HUDEP-2 (cell line): Measurements from ENCODE around the gene VPS11.

ENCODE experiments used
- DNase-seq, 76 experiments: peaks; one replicate each; lab custom pipeline; 2025; ENCODE audit not compliant: unreplicated experiment in 76 of 76; lab: John Stamatoyannopoulos, UW

The VPS11 gene

DNA sequence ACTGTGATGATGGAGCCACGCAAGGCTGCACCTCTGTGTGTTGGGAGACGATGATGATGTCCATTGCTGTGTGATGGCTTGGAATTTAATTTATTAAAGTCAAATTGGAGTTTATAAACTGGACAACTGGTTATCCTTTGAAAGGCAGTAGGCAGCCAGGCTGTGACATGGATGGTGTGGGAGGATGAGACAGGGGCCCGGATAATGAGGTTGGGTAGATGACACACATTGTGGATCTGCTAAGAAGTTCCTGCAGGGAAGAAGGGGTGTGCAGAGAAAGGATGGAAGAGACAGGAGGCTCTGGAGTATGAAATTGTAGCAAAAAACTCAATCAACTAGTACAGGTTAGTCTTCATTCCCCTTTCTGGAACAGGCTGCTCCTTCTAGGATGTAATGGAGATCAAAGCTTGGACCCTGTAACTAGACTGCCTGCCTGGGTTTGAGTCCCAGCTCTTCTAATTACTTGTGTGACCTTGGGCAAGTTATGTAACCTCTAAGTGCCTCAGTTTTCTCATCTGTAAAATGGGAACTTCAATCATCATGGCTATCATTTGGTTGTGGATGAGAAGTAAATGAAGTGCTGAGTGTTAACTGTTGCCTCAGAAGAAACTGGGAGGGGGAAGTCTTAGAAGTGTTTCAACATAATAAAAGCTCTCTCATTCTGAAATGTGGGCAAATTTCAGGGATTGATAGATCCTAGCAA, 49.5 kb downstream of the VPS11 start:
- DNase-seq, result no peak

DNA sequence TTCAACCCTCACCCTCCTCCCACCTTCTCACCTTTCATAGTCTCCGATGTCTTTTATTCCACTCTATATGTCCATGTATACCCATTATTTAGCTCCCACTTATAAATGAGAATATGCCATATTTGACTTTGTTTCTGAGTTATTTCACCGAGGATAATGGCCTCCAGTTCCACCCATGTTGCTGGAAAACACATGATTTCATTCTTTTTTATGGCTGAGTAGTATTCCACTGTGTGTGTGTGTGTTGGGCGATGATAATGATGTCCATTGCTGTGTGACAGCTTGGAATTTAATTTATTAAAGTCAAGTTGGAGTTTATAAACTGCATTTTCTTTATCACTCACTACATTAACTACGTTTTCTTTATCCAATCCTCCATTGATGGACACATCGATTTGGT, 50.6 kb downstream of the VPS11 start:
- no peak for DNase-seq

DNA sequence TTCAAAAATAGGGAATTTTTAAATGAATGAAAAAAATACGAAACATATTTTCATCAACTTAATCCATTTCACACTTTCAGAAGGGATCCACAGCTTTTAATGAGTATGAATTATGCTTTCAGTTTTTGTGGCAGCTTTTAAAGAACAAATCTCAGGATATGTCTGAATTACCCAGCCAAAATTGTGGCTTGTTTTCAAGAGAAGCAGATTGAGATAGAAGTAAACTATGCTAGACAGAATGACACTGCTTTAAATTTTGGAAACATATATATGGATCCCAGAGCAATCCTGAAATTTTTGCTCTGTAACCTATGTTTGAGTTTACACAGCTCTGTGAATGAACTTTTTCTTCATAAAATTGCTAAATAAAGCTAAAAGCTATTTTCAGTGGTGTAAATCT, 51.3 kb downstream of the VPS11 start:
- no peak for DNase-seq

DNA sequence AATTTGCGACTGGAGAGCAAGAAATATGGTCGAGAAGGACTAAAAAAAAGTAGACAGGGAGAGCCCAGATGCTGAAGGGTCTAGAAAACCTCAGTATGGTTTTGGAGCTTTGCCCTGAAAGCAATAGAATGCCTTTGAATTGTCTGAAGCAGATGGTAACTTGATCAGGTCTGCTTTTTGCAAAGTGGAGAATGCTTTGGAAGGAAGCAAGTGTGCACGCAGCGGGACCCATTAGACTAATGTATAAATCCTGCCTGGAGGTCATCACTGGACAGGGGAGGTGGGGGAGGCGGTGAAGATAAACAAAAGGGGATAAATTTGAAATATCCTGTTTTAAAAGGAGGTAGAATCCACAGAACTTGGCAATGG, 53.0 kb downstream of the VPS11 start:
- peak in 2 of 76 experiments; percentile 24 for DNase-seq

DNA sequence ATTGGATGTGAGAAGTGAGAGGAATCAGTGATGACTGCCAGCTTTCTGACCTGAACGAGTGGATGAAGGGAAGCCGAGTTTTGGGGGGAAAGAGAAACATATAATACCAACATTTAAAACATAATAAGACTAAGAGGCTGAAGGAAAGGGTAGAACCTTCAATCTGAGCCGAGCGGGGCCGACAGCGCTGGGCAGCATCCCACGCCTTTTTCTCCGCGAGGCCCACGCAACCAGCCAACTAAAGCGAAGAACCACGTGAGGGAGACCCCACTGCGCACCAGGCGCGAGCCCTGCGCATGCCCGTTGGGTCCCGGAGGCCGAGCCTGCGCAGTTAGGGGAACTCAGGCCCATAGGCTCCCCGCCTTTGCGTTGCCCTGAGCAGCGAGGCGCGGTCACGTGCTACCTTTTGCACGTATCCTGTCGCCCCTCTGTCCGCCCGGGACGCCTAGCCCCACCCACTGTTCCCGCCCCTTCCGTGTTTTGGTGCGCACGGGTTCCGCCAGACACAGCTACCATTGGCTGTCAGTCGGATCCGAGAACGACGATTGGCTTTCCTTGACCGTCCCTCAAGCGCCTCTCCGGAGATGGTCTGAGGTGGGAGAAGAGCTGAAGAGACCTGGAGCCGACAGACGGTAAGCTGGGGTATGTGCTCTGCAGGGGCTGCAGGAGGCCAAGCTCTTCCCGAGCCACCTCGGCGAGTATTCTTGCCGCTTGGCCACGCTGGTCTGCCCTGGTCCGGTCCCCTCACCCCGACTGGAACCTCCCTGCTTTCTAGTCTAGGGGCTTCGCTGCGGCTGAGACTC, 53.6 kb downstream of the VPS11 start, which contains the start of gene HINFP:
Gene HINFP, plus strand, starts transcription at position 573 of the 803 bp plus-strand sequence. CDS start 5,365 bp downstream, outside the sequence.
- DNase-seq, result peak; percentile 46 to 99 (median 99)

DNA sequence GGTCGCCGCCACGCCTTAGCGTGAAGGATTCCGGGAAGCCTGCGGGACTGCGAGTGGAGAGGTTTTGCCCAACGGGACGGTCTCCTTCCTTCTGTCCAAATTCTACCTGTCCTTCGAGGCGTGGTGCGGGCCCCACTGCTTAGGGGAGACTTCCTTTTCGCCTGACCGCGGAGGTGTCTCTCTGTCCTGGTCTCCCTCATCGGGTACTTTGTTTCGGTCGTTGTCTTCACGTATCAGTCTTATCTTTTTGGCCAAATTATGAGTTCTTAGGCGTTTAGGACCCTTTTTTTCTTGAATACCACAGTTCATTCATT, 54.1 kb downstream of the VPS11 start:
- peak in 6 of 76 experiments; percentile 32 to 53 (median 43) for DNase-seq

DNA sequence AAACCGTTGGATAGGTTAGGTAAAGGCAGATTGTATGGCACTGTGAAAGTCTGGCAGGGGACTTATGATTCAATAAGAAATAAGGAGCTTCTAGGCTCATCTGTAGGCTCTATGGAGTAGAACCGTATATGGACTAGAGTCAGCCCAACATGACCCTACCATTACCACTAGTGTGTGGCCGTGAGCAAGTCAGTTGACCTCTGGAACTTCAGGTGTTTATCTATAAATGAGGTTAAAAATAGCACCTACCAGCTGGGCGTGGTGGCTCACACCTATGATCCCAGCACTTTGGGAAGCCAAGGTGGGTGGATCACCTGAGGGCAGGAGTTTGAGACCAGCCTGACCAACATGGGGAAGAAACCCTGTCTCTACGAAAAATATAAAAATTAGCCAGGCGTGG, 58.2 kb downstream of the VPS11 start:
- no peak for DNase-seq

DNA sequence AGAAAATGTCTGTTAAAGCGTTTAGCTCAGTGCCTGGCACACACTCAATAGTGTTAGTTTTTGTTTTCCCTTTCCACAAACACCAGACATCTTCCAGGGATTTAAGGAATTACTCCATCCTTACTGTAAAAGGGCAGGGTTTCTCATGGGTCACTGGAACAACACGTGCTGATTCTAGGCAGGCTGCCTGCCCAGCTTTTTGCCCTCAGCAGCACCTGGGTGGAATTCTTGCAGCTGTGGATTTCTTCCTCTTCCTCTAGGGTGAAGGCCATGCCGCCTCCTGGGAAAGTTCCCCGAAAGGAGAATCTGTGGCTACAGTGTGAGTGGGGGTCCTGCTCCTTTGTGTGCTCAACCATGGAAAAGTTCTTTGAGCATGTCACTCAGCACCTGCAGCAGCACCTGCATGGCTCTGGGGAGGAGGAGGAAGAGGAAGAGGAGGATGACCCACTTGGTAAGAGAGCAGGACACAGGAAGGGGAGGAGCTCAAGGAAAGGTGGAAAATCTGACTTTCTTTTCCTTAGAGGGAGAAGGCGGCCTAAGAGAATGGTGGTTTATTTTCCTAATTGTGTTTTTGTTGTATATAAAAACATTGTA, 59.2 kb downstream of the VPS11 start:
- no peak for DNase-seq

DNA sequence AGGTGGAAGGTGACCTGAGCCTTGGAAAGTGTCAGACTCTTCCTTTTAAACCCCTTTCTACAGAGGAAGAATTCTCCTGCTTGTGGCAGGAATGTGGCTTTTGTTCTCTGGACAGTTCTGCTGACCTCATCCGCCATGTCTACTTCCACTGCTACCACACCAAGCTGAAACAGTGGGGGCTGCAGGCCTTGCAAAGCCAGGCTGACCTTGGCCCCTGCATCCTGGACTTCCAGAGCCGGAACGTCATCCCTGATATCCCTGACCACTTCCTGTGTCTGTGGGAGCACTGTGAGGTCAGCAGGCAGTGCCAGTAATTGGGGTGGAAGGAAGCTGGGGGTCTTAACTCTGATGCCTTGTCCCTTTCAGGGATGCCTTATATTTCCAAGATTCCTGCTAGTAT, 63.0 kb downstream of the VPS11 start:
- DNase-seq, result no peak
